Suprapubic skin (tissue), 4 donors: ENCODE results near the gene STAM. TPM values are rescaled to one million over a fixed set of nuclear protein-coding genes. Genes with fewer than 3 reads are reported as not detected.

ENCODE experiments used
- DNase-seq, 2 donors: peaks; one replicate each; pipeline ENCODE4 v3.0.0-alpha.2; 2019; ENCODE audit warnings: low spot score in 2 of 2
- H3K27ac ChIP-seq: fragments of 200-600 bp; sonication (generic); one replicate; pipeline ENCODE4 v1.5.1; 2019
- H3K27me3 ChIP-seq: fragments of 200-600 bp; sonication (generic); one replicate; pipeline ENCODE4 v1.5.1; 2019
- H3K36me3 ChIP-seq: fragments of 200-600 bp; sonication (generic); one replicate; pipeline ENCODE4 v1.5.1; 2019
- H3K4me1 ChIP-seq: fragments of 200-600 bp; sonication (generic); one replicate; pipeline ENCODE4 v1.5.1; 2019
- H3K4me3 ChIP-seq: fragments of 200-600 bp; sonication (generic); one replicate; pipeline ENCODE4 v1.5.1; 2019; ENCODE audit warnings: mild to moderate bottlenecking
- H3K9me3 ChIP-seq: fragments of 200-600 bp; sonication (generic); one replicate; pipeline ENCODE4 v1.5.1; 2019
- EP300 ChIP-seq: sonication (generic); formaldehyde crosslinking; IDR thresholded peaks from one replicate; pipeline ENCODE4 v1.6.1; 2017; ENCODE audit warnings: antibody characterized with exemption
- POLR2A ChIP-seq, 2 donors: fragments of 450-650 bp; IDR thresholded peaks; one replicate each; pipeline ENCODE4 v1.6.1; 2017; ENCODE audit warnings: antibody characterized with exemption in 2 of 2, mild to moderate bottlenecking in 2 of 2, moderate library complexity in 2 of 2
- POLR2AphosphoS5 ChIP-seq, 3 donors: sonication (generic); formaldehyde crosslinking; IDR thresholded peaks; one replicate each; pipeline ENCODE4 v1.6.1; 2017; ENCODE audit warnings: antibody characterized with exemption in 3 of 3
- WGBS: methylation state at CpG from one replicate; pipeline ENCODE4 v1.1.5; 2018; 5-methylcytosine and 5-hydroxymethylcytosine counted together
- total RNA-seq, 4 donors: library from RNA; depleted of rRNA; stranded (reverse); fragments of >200 nt; gene quantifications; one replicate each; pipeline ENCODE4 v1.1.0, GENCODE V29; 2016
- TF ChIP-seq, protein P1 (sequence below), 2 donors: fragments of 200-600 bp in 1 of 2; fragments of 450-650 bp in 1 of 2; sonication (generic) in 1 of 2; IDR thresholded peaks; one replicate each; pipeline ENCODE4 v1.5.1; 2016 to 2019; ENCODE audit warnings: antibody characterized with exemption in 2 of 2, mild to moderate bottlenecking in 1 of 2, moderate library complexity in 1 of 2

STAM gene
- total RNA-seq, 4 donors from 2014 or later, result 19.4 to 28.6 (median 22.8) TPM

DNA sequence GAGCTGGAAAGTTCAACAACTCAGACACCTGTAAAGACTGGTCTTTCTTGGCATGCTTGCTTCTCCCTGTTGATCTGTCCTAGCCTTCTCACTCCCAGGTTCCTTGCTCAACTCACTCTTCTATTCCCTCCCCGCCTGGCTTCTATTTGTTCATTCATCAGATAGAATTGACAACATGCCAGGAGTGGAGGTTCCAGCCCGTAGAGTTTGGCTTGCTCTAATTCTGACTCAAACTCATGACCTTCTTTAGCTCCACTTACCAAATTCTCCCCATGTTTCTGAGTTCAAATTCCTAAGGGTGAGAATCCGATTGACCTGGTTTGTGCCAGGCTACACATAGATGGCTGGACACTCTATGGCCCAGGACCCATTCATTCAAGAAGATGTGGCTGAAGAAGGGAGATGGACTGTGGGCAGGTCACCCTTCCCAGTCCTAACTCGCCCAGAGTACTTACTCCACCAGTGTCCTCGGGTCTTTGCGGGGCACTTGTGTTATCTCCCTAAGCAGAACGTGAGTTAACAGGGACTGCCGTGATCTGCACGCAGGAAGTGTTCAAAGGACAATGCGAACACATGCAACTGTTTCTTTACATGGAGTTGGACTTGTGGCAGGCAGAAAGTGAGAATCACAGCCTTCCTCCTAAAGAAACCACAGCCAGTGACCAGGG, 104.1 kb downstream of the STAM start:
- TF ChIP-seq, protein P1, sequence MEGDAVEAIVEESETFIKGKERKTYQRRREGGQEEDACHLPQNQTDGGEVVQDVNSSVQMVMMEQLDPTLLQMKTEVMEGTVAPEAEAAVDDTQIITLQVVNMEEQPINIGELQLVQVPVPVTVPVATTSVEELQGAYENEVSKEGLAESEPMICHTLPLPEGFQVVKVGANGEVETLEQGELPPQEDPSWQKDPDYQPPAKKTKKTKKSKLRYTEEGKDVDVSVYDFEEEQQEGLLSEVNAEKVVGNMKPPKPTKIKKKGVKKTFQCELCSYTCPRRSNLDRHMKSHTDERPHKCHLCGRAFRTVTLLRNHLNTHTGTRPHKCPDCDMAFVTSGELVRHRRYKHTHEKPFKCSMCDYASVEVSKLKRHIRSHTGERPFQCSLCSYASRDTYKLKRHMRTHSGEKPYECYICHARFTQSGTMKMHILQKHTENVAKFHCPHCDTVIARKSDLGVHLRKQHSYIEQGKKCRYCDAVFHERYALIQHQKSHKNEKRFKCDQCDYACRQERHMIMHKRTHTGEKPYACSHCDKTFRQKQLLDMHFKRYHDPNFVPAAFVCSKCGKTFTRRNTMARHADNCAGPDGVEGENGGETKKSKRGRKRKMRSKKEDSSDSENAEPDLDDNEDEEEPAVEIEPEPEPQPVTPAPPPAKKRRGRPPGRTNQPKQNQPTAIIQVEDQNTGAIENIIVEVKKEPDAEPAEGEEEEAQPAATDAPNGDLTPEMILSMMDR (IDR thresholded peaks at IDR 0.05), result no peak
- TF ChIP-seq POLR2A (IDR thresholded peaks at IDR 0.05) (no peak), POLR2AphosphoS5 (IDR thresholded peaks at IDR 0.05) (no peak), EP300 (no peak)
- Histone ChIP-seq H3K36me3 (no peaks in the 10 kb centered on the region), H3K4me3 (no peak overlapping the region), H3K9me3 (no peaks in the 10 kb centered on the region), H3K27ac (no peak overlapping the region), H3K4me1 (peaks cover 2% of the 10 kb centered on the region), H3K27me3 (peaks cover 3% of the 10 kb centered on the region)
- 85% methylated on average over 10 of the region's 10 CpGs for WGBS
- no peak for DNase-seq

DNA sequence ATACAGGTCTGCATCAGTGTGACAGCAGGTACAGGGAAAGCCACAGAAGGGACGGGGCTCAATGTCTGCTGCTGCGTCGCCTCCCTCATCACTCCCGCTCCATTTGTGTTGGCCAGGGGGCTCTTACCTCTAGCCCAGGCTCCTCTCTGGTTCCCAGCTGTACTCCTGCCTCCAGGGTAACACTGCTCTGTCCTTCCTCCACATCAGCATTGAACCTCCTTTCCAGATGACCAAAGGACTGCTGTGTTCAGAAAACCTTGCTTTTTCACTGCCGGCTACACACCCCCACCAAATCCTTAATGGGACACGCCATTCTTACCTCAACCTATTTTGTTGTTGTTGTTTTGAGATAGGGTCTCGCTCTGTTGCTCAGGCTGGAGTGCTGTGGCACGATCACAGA, 105.9 kb downstream of the STAM start:
- 95% methylated on average over 8 of the region's 8 CpGs for whole genome bisulfite sequencing
- H3K27me3 ChIP-seq, result peaks cover 3% of the 10 kb centered on the region
- H3K4me1 ChIP-seq, result no peaks in the 10 kb centered on the region
- DNase-seq, result no peak
- H3K36me3 ChIP-seq, result no peaks in the 10 kb centered on the region
- no peaks in the 10 kb centered on the region for H3K9me3 ChIP-seq
- TF ChIP-seq, protein P1 (IDR thresholded peaks at IDR 0.05), result no peak
- TF ChIP-seq POLR2AphosphoS5 (IDR thresholded peaks at IDR 0.05) (no peak), EP300 (no peak), POLR2A (IDR thresholded peaks at IDR 0.05) (no peak)
- H3K27ac ChIP-seq, result no peak overlapping the region
- no peak overlapping the region for H3K4me3 ChIP-seq

- H3K4me1 ChIP-seq, result no peaks in the 10 kb centered on the region
- H3K9me3 ChIP-seq, result no peaks in the 10 kb centered on the region
- H3K36me3 ChIP-seq, result no peaks in the 10 kb centered on the region
- peaks cover 3% of the 10 kb centered on the region for H3K27me3 ChIP-seq
- TF ChIP-seq, protein P1 (IDR thresholded peaks at IDR 0.05), result no peak
- no peak for TF ChIP-seq POLR2A (IDR thresholded peaks at IDR 0.05)
- TF ChIP-seq EP300, result no peak
- no peak for TF ChIP-seq POLR2AphosphoS5 (IDR thresholded peaks at IDR 0.05)
- 67% methylated on average over 9 of the region's 9 CpGs for WGBS
- no peak for DNase-seq
- no peak within 1 kb of the TSS for H3K27ac ChIP-seq
- H3K4me3 ChIP-seq, result no peak within 1 kb of the TSS
These were observed 108.0 kb downstream of the STAM start, which contains the start of gene TMEM236 for GRCh38 chr10:17751781-17752445. Gene TMEM236 (plus strand): TSS chr10:17752201. CDS start chr10:17752296, 95 bp downstream.

GRCh38 chr10:17756557-17757217, 112.7 kb downstream of the STAM start:
- no peaks in the 10 kb centered on the region for H3K9me3 ChIP-seq
- no peak overlapping the region for H3K27ac ChIP-seq
- no peaks in the 10 kb centered on the region for H3K4me1 ChIP-seq
- TF ChIP-seq POLR2A (IDR thresholded peaks at IDR 0.05), result no peak
- peaks cover 3% of the 10 kb centered on the region for H3K27me3 ChIP-seq
- 72% methylated on average over 7 of the region's 7 CpGs for WGBS
- no peaks in the 10 kb centered on the region for H3K36me3 ChIP-seq
- DNase-seq, result no peak
- no peak overlapping the region for H3K4me3 ChIP-seq

- no peaks in the 10 kb centered on the region for H3K9me3 ChIP-seq
- no peaks in the 10 kb centered on the region for H3K4me1 ChIP-seq
- no peak for DNase-seq
- H3K36me3 ChIP-seq, result no peaks in the 10 kb centered on the region
- 87% methylated on average over 2 of the region's 2 CpGs for WGBS
- H3K27me3 ChIP-seq, result no peaks in the 10 kb centered on the region
- no peak overlapping the region for H3K4me3 ChIP-seq
- TF ChIP-seq, protein P1 (IDR thresholded peaks at IDR 0.05), result no peak
- TF ChIP-seq EP300 (no peak), POLR2A (IDR thresholded peaks at IDR 0.05) (no peak), POLR2AphosphoS5 (IDR thresholded peaks at IDR 0.05) (no peak)
- no peak overlapping the region for H3K27ac ChIP-seq
These were observed 114.2 kb downstream of the STAM start for GRCh38 chr10:17758200-17758599.
